Measurements from ENCODE around the gene GPR176. TPM values are rescaled to one million over a fixed set of nuclear protein-coding genes. Genes with fewer than 3 reads are reported as not detected.
"Not testable (repeated sequence)": the region's sequence is repeated elsewhere in the genome, so short reads cannot be mapped to it uniquely, and the experiment has no call there.

GPR176 gene
- total RNA-seq, 1 donor = 120 TPM

DNA sequence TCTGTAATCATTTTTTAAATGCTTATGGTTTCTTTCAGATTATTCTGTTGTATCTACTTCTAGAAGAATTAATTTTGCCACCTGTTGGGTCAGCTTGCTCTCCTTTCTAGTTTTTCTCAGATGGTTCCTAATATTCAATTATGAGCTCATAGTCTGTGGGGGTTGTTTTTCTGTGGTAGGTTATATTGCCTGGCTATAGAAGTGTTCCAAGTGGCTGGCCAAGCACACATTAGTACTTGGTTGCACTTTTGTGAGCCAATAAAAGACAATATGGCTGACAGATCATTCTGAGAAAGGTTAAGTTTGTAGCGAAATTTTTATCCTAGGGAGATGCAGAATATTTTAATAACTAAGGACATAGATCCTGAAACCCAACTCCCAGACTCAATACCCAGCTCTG is 105.6 kb downstream of the GPR176 start:
- H3K4me3 ChIP-seq (ENCODE audit: low read depth, low read length) = no peak overlapping the region
- no peak for DNase-seq (ENCODE audit: low read depth)
- TF ChIP-seq, protein P1, sequence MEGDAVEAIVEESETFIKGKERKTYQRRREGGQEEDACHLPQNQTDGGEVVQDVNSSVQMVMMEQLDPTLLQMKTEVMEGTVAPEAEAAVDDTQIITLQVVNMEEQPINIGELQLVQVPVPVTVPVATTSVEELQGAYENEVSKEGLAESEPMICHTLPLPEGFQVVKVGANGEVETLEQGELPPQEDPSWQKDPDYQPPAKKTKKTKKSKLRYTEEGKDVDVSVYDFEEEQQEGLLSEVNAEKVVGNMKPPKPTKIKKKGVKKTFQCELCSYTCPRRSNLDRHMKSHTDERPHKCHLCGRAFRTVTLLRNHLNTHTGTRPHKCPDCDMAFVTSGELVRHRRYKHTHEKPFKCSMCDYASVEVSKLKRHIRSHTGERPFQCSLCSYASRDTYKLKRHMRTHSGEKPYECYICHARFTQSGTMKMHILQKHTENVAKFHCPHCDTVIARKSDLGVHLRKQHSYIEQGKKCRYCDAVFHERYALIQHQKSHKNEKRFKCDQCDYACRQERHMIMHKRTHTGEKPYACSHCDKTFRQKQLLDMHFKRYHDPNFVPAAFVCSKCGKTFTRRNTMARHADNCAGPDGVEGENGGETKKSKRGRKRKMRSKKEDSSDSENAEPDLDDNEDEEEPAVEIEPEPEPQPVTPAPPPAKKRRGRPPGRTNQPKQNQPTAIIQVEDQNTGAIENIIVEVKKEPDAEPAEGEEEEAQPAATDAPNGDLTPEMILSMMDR (IDR thresholded peaks at IDR 0.05; ENCODE audit: insufficient read depth, low read depth, low read length) = no peak

DNA sequence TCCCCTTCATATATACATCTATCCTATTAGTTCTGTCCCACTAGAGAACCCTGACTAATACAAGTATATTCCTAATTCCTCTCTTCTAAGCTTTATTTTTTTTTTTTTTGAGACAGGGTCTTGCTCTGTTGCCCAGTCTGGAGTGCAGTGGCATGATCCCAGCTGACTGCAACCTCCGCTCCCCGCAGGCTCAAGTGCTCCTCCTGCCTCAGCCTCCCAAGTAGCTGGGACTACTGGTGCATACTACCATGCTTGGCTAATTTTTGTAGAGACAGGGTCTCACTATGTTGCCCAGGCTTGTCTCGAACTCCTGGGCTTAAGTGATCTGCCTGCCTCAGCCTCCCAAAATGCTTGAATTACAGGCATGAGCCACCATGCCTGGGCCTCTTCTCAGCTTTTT is 107.4 kb downstream of the GPR176 start:
- DNase-seq (ENCODE audit: low read depth); H3K4me3 ChIP-seq (ENCODE audit: low read depth, low read length): not testable (repeated sequence)

DNA sequence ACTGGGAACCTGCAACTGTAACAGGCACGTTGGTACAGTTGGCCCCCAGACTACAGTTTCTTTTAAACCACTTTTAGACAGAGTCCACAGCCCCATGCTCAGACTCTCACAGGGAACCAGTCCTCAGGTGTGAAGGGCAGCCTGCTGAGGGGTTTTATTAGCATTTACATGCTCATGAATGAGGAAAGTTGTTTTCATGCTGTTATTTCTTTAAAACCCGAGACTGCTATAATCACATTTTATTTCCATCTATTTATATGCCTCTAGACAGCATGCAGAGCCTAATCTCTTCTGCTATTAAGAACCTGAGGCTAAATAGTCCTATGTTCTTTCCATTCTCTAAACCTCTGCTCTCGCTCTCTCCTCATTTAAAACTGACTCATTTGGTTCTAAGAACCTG is 111.2 kb downstream of the GPR176 start:
- TF ChIP-seq, protein P1 (IDR thresholded peaks at IDR 0.05; ENCODE audit: insufficient read depth, low read depth, low read length) = no peak
- H3K4me3 ChIP-seq (ENCODE audit: low read depth, low read length) = no peak overlapping the region
- DNase-seq (ENCODE audit: low read depth) = no peak

GRCh38 chr15:39807791-39808190 is 112.3 kb downstream of the GPR176 start:
- no peak overlapping the region for H3K4me3 ChIP-seq (ENCODE audit: low read depth, low read length)
- DNase-seq (ENCODE audit: low read depth) = no peak
- TF ChIP-seq, protein P1 (IDR thresholded peaks at IDR 0.05; ENCODE audit: insufficient read depth, low read depth, low read length) = no peak

GRCh38 chr15:39804026-39804425 is 116.0 kb downstream of the GPR176 start:
- no peak overlapping the region for H3K4me3 ChIP-seq (ENCODE audit: low read depth, low read length)
- DNase-seq (ENCODE audit: low read depth) = peak; percentile 90
- TF ChIP-seq, protein P1 (IDR thresholded peaks at IDR 0.05; ENCODE audit: insufficient read depth, low read depth, low read length) = no peak

GRCh38 chr15:39803016-39803415 is 117.0 kb downstream of the GPR176 start:
- DNase-seq (ENCODE audit: low read depth) = no peak
- H3K4me3 ChIP-seq (ENCODE audit: low read depth, low read length) = no peak overlapping the region
- TF ChIP-seq, protein P1 (IDR thresholded peaks at IDR 0.05; ENCODE audit: insufficient read depth, low read depth, low read length) = no peak

DNA sequence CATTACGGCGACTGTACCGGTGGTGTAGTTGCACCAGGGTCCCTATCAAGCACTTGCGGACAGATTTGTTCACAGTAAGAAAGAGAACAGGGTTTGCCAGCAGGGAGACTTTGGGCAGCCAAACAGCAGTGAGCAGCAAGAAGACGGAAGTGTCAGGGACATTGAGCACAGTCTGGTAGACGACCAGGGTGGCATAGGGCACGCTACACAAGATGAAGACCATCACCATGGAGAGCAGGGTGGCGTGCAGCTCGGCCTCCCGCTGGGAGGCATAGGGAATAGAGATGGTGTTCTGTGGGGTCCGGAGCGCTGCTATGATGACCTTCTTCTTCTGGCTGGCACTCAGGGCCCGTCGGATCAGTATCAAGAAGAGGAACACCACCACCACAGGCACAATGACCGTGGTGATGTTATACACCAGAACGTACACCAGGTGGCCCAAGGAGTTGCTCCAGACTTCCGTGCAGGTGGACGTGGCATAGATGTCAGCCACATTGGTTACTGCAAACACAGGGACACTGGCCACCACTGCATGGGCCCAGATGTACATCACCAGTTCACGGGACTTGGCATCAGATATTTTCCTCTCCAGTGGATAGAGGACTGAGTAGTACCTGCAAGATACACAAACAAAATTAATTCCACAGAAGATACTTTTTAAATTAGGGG is 118.3 kb downstream of the GPR176 start:
- TF ChIP-seq, protein P1 (IDR thresholded peaks at IDR 0.05; ENCODE audit: insufficient read depth, low read depth, low read length) = peak; percentile 50
- no peak overlapping the region for H3K4me3 ChIP-seq (ENCODE audit: low read depth, low read length)
- DNase-seq (ENCODE audit: low read depth) = peak; percentile 27

Measured in fibroblast of villous mesenchyme (primary cell).